Fibroblast of lung (primary cell): ENCODE data around the gene TENM4.

Experiments used
- CTCF ChIP-seq, 2 donors: IDR thresholded peaks in 1 of 2; conservative IDR thresholded peaks in 1 of 2; 1 replicate in 1 of 2; 2 replicates in 1 of 2; pipeline ENCODE4 v1.5.1; 2011 to 2012; ENCODE audit warnings: low read length in 2 of 2, control low read depth in 1 of 2, inconsistent platforms in 1 of 2, low read depth in 1 of 2, mild to moderate bottlenecking in 1 of 2
- EZH2 ChIP-seq: IDR thresholded peaks from 2 replicates; pipeline ENCODE4 v1.5.1; 2012; ENCODE audit warnings: low read length, control low read depth, mild to moderate bottlenecking; ENCODE audit errors: missing control alignments

GRCh38 chr11:79471071-79471844, 30.4 kb upstream of the TENM4 start:
- TF ChIP-seq CTCF (conservative IDR thresholded peaks at IDR 0.05 in 1 of 2, IDR thresholded peaks at IDR 0.05 in 1 of 2; ENCODE audit: low read depth in 1 of 2, low read length in 2 of 2) (no peak), EZH2 (no peak)
